Osteoblast (primary cell): ENCODE measurements around the gene SERPINA4. TPM values are rescaled to one million over a fixed set of nuclear protein-coding genes. Genes with fewer than 3 reads are reported as not detected.

Source experiments
- DNase-seq: peaks from one replicate; pipeline ENCODE4 v3.0.0; 2011; ENCODE audit warnings: low spot score, mixed read lengths; ENCODE audit not compliant: insufficient read length; ENCODE audit errors: missing footprints
- H2AFZ ChIP-seq: 2 replicates; pipeline ENCODE4 v1.6.0; 2011; ENCODE audit warnings: mild to moderate bottlenecking, low read length
- H3K27ac ChIP-seq: 2 replicates; pipeline ENCODE4 v1.5.1; 2011; ENCODE audit warnings: mild to moderate bottlenecking, low read depth, low read length, moderate library complexity
- H3K27me3 ChIP-seq: 2 replicates; pipeline ENCODE4 v1.6.0; 2012; ENCODE audit warnings: mild to moderate bottlenecking, control low read depth, inconsistent platforms, low read length, moderate library complexity; ENCODE audit not compliant: insufficient read depth
- H3K36me3 ChIP-seq: 2 replicates; pipeline ENCODE4 v1.5.1; 2011; ENCODE audit warnings: mild to moderate bottlenecking, low read length, control low read depth, moderate library complexity; ENCODE audit not compliant: insufficient read depth
- H3K4me1 ChIP-seq: 2 replicates; pipeline ENCODE4 v1.5.1; 2011; ENCODE audit warnings: mild to moderate bottlenecking, low read length, control low read depth, moderate library complexity; ENCODE audit not compliant: insufficient read depth
- H3K4me2 ChIP-seq: 2 replicates; pipeline ENCODE4 v1.6.0; 2011; ENCODE audit warnings: mild to moderate bottlenecking, low read length; ENCODE audit not compliant: insufficient read depth
- H3K4me3 ChIP-seq: fragments of 200-600 bp; sonication (generic); 3 replicates; pipeline ENCODE4 v1.5.1; 2012; ENCODE audit warnings: mild to moderate bottlenecking, low read length, inconsistent platforms; ENCODE audit not compliant: insufficient read depth
- H3K79me2 ChIP-seq: 2 replicates; pipeline ENCODE4 v1.6.0; 2012; ENCODE audit warnings: mild to moderate bottlenecking, low read length, control low read depth, inconsistent platforms; ENCODE audit not compliant: insufficient read depth
- H3K9me3 ChIP-seq: 2 replicates; pipeline ENCODE4 v1.5.1; 2011; ENCODE audit warnings: low read depth, low read length, control low read depth
- H4K20me1 ChIP-seq: 2 replicates; pipeline ENCODE4 v1.6.0; 2012; ENCODE audit warnings: mild to moderate bottlenecking, low read length, control low read depth; ENCODE audit not compliant: insufficient read depth
- CTCF ChIP-seq: IDR thresholded peaks from 2 replicates; pipeline ENCODE4 v1.5.1; 2011; ENCODE audit warnings: mild to moderate bottlenecking, low read depth, low read length, moderate library complexity; ENCODE audit errors: extremely low read depth
- total RNA-seq: library from RNA; depleted of rRNA; stranded (reverse); fragments of >200 nt; gene quantifications from 2 replicates; pipeline ENCODE4 v1.2.3, GENCODE V29; 2012

SERPINA4 gene
- total RNA-seq, 1 donor: not detected

- DNase-seq: no peak
- Histone ChIP-seq H3K4me1 (peaks cover 13% of the 10 kb centered on the region), H2AFZ (no peak overlapping the region), H3K4me3 (no peak overlapping the region), H3K79me2 (no peaks in the 10 kb centered on the region), H3K4me2 (no peak overlapping the region), H3K36me3 (no peaks in the 10 kb centered on the region), H3K9me3 (no peaks in the 10 kb centered on the region), H3K27me3 (no peaks in the 10 kb centered on the region), H4K20me1 (no peaks in the 10 kb centered on the region), H3K27ac (no peak overlapping the region)
- no peak for TF ChIP-seq CTCF
Observed at GRCh38 chr14:94535506-94535905, 25.7 kb upstream of the SERPINA4 start.

- Histone ChIP-seq H3K79me2 (no peaks in the 10 kb centered on the region), H3K27me3 (no peaks in the 10 kb centered on the region), H2AFZ (peak overlapping the region; percentile 66), H3K4me2 (no peak overlapping the region), H3K36me3 (no peaks in the 10 kb centered on the region), H3K4me3 (no peak overlapping the region), H3K27ac (no peak overlapping the region), H3K4me1 (peaks cover 13% of the 10 kb centered on the region), H3K9me3 (no peaks in the 10 kb centered on the region), H4K20me1 (no peaks in the 10 kb centered on the region)
- TF ChIP-seq CTCF: peak; percentile 49
- no peak for DNase-seq
Observed at GRCh38 chr14:94536836-94537235, 24.4 kb upstream of the SERPINA4 start.

GRCh38 chr14:94538070-94538740 is 23.0 kb upstream of the SERPINA4 start:
- no peaks in the 10 kb centered on the region for H3K36me3 ChIP-seq
- H2AFZ ChIP-seq: no peak overlapping the region
- H3K79me2 ChIP-seq: no peaks in the 10 kb centered on the region
- no peak for DNase-seq
- H4K20me1 ChIP-seq: no peaks in the 10 kb centered on the region
- no peaks in the 10 kb centered on the region for H3K9me3 ChIP-seq
- no peaks in the 10 kb centered on the region for H3K27me3 ChIP-seq
- no peak overlapping the region for H3K27ac ChIP-seq
- H3K4me3 ChIP-seq: no peak overlapping the region
- no peak overlapping the region for H3K4me2 ChIP-seq
- H3K4me1 ChIP-seq: peaks cover 15% of the 10 kb centered on the region
- no peak for TF ChIP-seq CTCF

GRCh38 chr14:94539181-94539580 is 22.1 kb upstream of the SERPINA4 start:
- Histone ChIP-seq H3K4me3 (no peak overlapping the region), H3K79me2 (no peaks in the 10 kb centered on the region), H3K27me3 (no peaks in the 10 kb centered on the region), H3K4me2 (no peak overlapping the region), H3K9me3 (no peaks in the 10 kb centered on the region), H3K36me3 (no peaks in the 10 kb centered on the region), H2AFZ (no peak overlapping the region), H3K4me1 (peaks cover 15% of the 10 kb centered on the region), H3K27ac (no peak overlapping the region), H4K20me1 (no peaks in the 10 kb centered on the region)
- no peak for DNase-seq
- TF ChIP-seq CTCF: no peak
